Inferior parietal cortex (tissue), 1 donor: ENCODE results near the gene UCHL1.
A peak's percentile ranks its signal among the peaks of the same experiment; 100 is the strongest.
"Not testable (repeated sequence)": the region's sequence is repeated elsewhere in the genome, so short reads cannot be mapped to it uniquely, and the experiment has no call there.

Source experiments
- DNase-seq: peaks from one replicate; pipeline ENCODE4 v3.0.0-alpha.2; 2016; ENCODE audit errors: extremely low spot score

The UCHL1 gene

DNA sequence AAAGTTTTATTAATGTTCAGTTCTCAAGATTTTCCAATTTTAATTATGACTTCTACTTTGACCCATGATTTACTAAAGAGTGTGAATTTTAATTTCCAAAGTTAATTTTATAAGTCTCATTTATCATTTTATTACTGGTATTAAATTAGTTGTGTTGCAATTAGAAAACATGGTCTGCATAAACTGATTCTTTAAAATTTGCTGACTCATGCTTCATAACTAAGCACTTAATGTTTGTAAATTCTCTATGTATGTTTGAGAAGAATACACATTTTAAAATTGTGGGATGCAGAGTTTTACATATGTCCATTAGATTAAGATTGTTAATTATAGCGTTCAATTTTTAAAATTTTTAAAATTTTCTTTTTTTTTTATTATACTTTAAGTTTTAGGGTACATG, 20.2 kb upstream of the UCHL1 start:
- no peak for DNase-seq

GRCh38 chr4:41241919-41242318, 14.8 kb upstream of the UCHL1 start:
- DNase-seq, result no peak

- DNase-seq, result no peak
Measured at GRCh38 chr4:41245983-41246382, 10.7 kb upstream of the UCHL1 start.

- peak; percentile 63 for DNase-seq
Measured at GRCh38 chr4:41256131-41256739, 493 bp upstream of the UCHL1 start.

- DNase-seq, result no peak
Measured at GRCh38 chr4:41257257-41257901, 651 bp downstream of the UCHL1 start.

GRCh38 chr4:41257906-41258305, 1.2 kb downstream of the UCHL1 start:
- DNase-seq, result no peak

DNA sequence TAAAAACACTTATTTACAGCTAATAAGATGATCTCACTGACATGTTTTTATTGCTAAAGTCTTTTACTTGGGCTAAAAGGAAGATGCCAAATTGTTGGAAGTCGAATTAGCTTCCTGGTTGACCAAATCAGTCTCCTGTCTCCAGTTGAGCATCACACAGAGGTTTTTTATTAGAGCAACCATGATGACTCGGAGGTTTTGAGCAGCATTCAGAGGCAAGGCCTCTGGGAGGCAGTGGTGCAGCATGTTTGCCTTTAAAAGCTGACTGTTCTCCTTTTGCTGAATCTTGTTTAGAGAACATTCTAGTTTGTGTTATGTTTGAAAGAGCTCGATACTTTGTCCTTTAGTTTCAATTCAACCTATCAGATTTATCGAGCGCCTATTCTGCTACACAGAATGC, 2.1 kb downstream of the UCHL1 start:
- DNase-seq, result peak; percentile 81

GRCh38 chr4:41260116-41260733, 3.5 kb downstream of the UCHL1 start:
- DNase-seq, result peak; percentile 42

- no peak for DNase-seq
Measured at GRCh38 chr4:41262198-41262597, 5.5 kb downstream of the UCHL1 start.

DNA sequence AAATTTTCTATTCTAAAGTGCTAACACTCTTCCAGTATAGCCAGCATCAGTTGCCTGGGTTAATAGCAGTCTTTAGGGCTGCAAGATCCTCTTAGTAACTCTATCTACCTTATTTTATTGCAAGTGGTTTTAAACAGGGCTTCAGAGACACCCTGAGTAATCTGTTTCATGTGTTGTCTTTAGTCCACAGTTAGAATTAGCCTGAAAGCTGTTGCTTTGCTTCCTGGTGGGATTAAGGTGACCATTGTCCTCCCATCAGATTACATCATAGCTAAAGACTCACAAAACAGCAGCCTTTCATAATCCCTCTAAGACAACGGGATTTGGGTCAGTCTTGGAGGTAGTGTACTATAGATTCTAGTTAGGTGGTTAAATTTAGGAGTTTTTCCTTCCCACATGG, 7.5 kb downstream of the UCHL1 start:
- no peak for DNase-seq

DNA sequence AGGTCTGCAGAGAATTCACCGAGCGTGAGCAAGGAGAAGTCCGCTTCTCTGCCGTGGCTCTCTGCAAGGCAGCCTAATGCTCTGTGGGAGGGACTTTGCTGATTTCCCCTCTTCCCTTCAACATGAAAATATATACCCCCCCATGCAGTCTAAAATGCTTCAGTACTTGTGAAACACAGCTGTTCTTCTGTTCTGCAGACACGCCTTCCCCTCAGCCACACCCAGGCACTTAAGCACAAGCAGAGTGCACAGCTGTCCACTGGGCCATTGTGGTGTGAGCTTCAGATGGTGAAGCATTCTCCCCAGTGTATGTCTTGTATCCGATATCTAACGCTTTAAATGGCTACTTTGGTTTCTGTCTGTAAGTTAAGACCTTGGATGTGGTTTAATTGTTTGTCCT, 11.3 kb downstream of the UCHL1 start:
- DNase-seq, result no peak

- DNase-seq, result no peak
Measured at GRCh38 chr4:41268721-41269517, 12.2 kb downstream of the UCHL1 start.

- no peak for DNase-seq
Measured at GRCh38 chr4:41269682-41270081, 13.0 kb downstream of the UCHL1 start.

DNA sequence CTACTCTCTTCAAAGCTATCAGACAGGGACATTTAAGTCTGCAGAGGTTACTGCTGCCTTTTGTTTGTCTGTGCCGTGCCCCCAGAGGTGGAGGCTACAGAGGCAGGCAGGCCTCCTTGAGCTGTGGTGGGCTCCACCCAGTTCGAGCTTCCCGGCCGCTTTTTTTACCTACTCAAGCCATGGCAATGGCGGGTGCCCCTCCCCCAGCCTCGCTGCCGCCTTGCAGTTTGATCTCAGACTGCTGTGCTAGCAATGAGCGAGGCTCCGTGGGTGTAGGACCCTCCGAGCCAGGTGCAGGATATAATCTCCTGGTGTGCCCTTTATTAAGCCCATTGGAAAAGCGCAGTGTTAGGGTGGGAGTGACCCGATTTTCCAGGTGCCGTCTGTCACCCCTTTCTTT, 19.2 kb downstream of the UCHL1 start:
- not testable (repeated sequence) for DNase-seq

- DNase-seq, result no peak
Measured at GRCh38 chr4:41280010-41280409, 23.3 kb downstream of the UCHL1 start.

GRCh38 chr4:41281038-41281634, 24.4 kb downstream of the UCHL1 start:
- DNase-seq, result peak; percentile 95

- DNase-seq, result no peak
Measured at GRCh38 chr4:41282366-41282765, 25.6 kb downstream of the UCHL1 start.

DNA sequence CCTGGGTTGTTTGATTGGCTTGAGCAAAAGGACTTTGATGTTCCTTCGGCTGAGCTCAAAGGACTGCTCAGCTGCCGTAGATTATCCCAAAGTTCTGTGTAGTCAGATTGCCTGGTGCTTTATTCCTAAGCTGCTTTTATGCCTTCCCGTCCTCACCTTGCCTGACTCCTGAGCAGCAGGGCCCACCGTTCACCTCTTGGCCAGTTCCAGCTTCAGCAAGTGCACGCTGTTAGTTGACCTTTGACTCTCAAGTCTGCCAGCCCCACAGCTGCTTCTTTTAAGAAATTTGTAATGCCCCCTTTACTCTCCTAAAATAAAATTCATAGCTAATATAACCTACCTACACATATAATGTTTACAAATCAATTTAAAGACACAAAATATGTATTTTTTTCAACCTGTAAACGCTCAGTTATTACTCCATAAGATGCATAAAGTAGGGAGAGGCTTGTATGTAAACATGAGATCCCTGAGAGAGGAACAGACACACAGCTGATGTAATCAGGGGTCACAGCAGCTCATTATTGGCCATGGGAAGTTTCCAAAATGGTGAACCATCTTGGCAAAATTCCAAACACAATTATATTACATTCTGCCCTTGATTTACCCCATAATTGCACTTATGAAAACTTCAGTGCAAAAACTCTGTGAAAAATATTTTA, 28.6 kb downstream of the UCHL1 start:
- no peak for DNase-seq

GRCh38 chr4:41285864-41286235, 29.1 kb downstream of the UCHL1 start:
- no peak for DNase-seq

GRCh38 chr4:41287005-41287404, 30.3 kb downstream of the UCHL1 start:
- DNase-seq, result no peak

DNA sequence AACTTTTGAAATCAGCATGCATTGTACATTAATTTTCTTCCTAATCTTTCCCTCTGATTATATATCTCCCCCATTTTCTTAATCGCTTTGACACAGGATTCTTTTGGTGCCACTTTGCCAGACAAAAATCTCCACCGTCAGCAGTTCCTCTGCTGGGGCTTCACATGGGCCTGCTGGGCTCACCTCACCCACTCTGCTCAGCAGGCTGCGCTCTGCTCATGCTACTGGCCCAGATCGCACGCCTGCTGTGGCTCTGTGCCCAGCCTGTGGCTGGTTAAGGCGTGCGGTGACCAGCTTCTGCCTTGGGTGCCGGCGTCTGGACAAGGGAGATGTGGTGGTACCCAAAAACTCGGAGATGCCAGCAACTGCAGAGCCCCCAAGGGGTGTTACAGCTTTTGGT, 31.1 kb downstream of the UCHL1 start:
- no peak for DNase-seq

GRCh38 chr4:41288254-41288653, 31.5 kb downstream of the UCHL1 start:
- DNase-seq, result no peak
